ENCODE results near the gene OCA2.

Gene OCA2

DNA sequence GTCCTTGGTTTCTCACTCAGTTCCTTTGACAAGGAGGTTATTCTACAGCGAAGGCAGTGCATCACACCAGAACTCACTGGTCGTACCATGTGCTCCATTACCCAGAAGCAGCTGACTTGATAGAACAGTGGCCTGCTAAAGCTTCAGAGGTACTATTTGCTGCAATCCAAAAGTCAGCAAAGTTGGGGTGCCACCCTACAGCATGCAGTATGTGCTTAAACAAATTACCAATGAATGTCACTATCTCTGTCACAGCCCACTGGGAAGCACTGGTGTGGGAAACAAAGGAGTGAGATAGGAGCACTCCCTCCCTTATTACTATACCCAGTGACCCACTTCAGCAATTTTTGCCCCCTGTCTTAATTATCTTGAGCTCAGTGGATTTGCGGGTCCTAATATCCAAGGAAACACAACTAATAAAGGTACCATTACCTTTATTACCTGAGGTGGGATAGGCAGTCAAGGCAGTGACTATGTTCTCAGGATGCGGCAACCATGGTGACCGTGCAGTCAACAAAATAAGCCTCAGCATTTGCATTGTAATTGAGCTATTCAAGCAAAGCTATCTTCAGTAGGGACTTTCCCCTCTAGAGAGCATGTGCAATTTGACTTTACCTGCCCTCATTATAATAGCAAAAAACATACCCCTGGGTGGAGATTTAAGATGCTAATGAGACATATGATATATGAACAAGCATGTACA, 199.4 kb downstream of the OCA2 start:
- H3K9me3 Mint-ChIP-seq, result peaks cover 29% of the 10 kb centered on the region
- H3K4me3 Mint-ChIP-seq, result no peak overlapping the region
- no peaks in the 10 kb centered on the region for H3K27me3 Mint-ChIP-seq (ENCODE audit: low read depth)
- H3K4me1 Mint-ChIP-seq (ENCODE audit: low read depth), result no peaks in the 10 kb centered on the region
- no peaks in the 10 kb centered on the region for H3K36me3 Mint-ChIP-seq (ENCODE audit: low read depth)
- DNase-seq (ENCODE audit: low spot score), result no peak
- H3K27ac Mint-ChIP-seq, result no peak overlapping the region

DNA sequence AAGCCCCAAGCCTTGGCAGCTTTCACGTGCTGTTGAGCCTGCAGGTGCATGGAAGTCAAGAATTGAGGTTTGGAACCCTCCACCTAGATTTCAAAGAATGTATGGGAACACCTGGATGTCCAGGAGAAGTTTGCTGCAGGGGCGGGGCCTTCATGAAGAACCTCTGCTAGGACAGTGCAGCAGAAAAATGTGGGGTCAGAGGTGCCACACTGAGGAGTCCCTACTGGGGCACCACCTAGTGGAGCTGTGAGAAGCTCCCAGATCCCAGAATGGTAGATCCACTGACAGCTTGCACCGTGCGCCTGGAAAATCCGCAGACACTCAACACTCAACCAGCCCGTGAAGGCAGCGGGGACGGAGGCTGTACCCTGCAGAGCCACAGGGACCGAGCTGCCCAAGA, 201.6 kb downstream of the OCA2 start:
- no peak overlapping the region for H3K4me3 Mint-ChIP-seq
- no peaks in the 10 kb centered on the region for H3K27me3 Mint-ChIP-seq (ENCODE audit: low read depth)
- no peaks in the 10 kb centered on the region for H3K4me1 Mint-ChIP-seq (ENCODE audit: low read depth)
- no peak overlapping the region for H3K27ac Mint-ChIP-seq
- DNase-seq (ENCODE audit: low spot score), result no peak
- H3K9me3 Mint-ChIP-seq, result peaks cover 35% of the 10 kb centered on the region
- no peaks in the 10 kb centered on the region for H3K36me3 Mint-ChIP-seq (ENCODE audit: low read depth)

- Mint-ChIP-seq H3K4me3 (no peak overlapping the region), H3K36me3 (ENCODE audit: low read depth) (no peaks in the 10 kb centered on the region), H3K27me3 (ENCODE audit: low read depth) (no peaks in the 10 kb centered on the region), H3K4me1 (ENCODE audit: low read depth) (no peaks in the 10 kb centered on the region), H3K27ac (no peak overlapping the region), H3K9me3 (peaks cover 49% of the 10 kb centered on the region)
- no peak for DNase-seq (ENCODE audit: low spot score)
These were observed 204.5 kb downstream of the OCA2 start for GRCh38 chr15:27894645-27895044.

DNA sequence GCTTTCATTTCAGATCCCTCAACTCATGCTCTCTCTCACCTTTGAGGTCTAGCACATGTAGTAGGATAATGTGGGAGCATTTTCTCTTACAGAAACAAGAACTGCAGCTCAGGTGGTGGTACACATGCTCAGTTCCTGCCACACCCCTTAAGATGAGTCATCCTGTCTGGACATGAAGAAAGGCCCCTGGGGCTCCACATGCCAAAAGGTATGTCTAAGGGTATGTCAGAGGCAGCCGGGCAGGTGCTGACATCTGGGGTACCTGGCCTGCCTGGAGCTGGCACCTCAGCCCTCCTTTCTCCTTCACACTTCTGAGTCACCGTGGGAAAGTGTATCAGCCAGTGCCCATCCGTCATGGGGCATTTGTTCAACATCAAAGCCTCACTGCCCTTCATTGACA, 209.9 kb downstream of the OCA2 start:
- no peak overlapping the region for H3K4me3 Mint-ChIP-seq
- H3K27ac Mint-ChIP-seq, result no peak overlapping the region
- no peaks in the 10 kb centered on the region for H3K27me3 Mint-ChIP-seq (ENCODE audit: low read depth)
- DNase-seq (ENCODE audit: low spot score), result no peak
- no peaks in the 10 kb centered on the region for H3K36me3 Mint-ChIP-seq (ENCODE audit: low read depth)
- H3K4me1 Mint-ChIP-seq (ENCODE audit: low read depth), result no peaks in the 10 kb centered on the region
- H3K9me3 Mint-ChIP-seq, result peaks cover 66% of the 10 kb centered on the region

GRCh38 chr15:27885201-27885600, 213.9 kb downstream of the OCA2 start:
- peaks cover 60% of the 10 kb centered on the region for H3K9me3 Mint-ChIP-seq
- no peaks in the 10 kb centered on the region for H3K4me1 Mint-ChIP-seq (ENCODE audit: low read depth)
- H3K36me3 Mint-ChIP-seq (ENCODE audit: low read depth), result no peaks in the 10 kb centered on the region
- no peak overlapping the region for H3K4me3 Mint-ChIP-seq
- no peak for DNase-seq (ENCODE audit: low spot score)
- H3K27me3 Mint-ChIP-seq (ENCODE audit: low read depth), result no peaks in the 10 kb centered on the region
- H3K27ac Mint-ChIP-seq, result no peak overlapping the region

- DNase-seq (ENCODE audit: low spot score), result no peak
- Mint-ChIP-seq H3K36me3 (ENCODE audit: low read depth) (no peaks in the 10 kb centered on the region), H3K27me3 (ENCODE audit: low read depth) (no peaks in the 10 kb centered on the region), H3K4me1 (ENCODE audit: low read depth) (no peaks in the 10 kb centered on the region), H3K4me3 (no peak overlapping the region), H3K27ac (no peak overlapping the region), H3K9me3 (peaks cover 56% of the 10 kb centered on the region)
These were observed 214.4 kb downstream of the OCA2 start for GRCh38 chr15:27884726-27885125.

DNA sequence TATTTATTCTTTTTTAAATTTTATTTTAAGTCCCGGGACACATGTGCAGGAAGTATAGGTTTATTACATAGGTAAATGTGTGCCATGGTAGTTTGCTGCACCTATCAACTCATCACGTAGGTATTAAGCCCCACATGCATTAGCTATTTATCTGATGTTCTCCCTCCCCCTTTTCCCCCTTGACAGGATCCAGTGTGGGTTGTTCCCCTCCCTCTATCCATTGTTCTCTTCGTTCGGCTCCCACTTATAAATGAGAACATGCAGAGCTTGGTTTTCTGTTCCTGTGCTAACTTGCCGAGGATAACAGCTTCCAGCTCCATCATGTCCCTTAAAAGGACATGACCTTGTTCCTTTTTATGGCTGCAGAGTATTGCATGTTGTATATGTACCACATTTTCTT, 220.3 kb downstream of the OCA2 start:
- H3K36me3 Mint-ChIP-seq (ENCODE audit: low read depth), result no peaks in the 10 kb centered on the region
- H3K4me1 Mint-ChIP-seq (ENCODE audit: low read depth), result no peaks in the 10 kb centered on the region
- no peaks in the 10 kb centered on the region for H3K27me3 Mint-ChIP-seq (ENCODE audit: low read depth)
- no peak for DNase-seq (ENCODE audit: low spot score)
- no peak overlapping the region for H3K4me3 Mint-ChIP-seq
- peaks cover 16% of the 10 kb centered on the region for H3K9me3 Mint-ChIP-seq
- no peak overlapping the region for H3K27ac Mint-ChIP-seq

- no peaks in the 10 kb centered on the region for H3K27me3 Mint-ChIP-seq (ENCODE audit: low read depth)
- H3K9me3 Mint-ChIP-seq, result peaks cover 3% of the 10 kb centered on the region
- DNase-seq (ENCODE audit: low spot score), result no peak
- no peak overlapping the region for H3K4me3 Mint-ChIP-seq
- no peaks in the 10 kb centered on the region for H3K4me1 Mint-ChIP-seq (ENCODE audit: low read depth)
- H3K36me3 Mint-ChIP-seq (ENCODE audit: low read depth), result no peaks in the 10 kb centered on the region
- no peak overlapping the region for H3K27ac Mint-ChIP-seq
These were observed 225.3 kb downstream of the OCA2 start for GRCh38 chr15:27873828-27874227.

DNA sequence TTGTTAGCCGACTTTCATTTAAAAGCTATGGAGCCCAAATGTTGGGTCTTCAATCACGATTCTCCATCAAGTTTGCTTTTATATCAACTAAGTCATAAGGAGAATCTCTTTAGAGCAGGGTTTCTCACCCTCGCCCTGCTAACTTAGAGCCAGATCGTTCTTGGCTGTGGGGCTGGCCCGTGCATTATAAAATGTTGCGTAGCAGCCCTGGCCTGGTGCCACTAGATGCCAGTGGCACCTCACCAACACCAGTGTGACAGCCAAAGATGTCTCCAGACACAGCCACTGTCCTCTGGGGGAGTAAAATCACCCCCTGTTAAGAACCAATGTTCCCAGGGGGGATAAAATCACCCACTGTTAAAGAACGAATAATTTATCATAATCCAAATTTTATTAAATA, 226.1 kb downstream of the OCA2 start:
- no peaks in the 10 kb centered on the region for H3K27me3 Mint-ChIP-seq (ENCODE audit: low read depth)
- no peak overlapping the region for H3K4me3 Mint-ChIP-seq
- DNase-seq (ENCODE audit: low spot score), result no peak
- H3K27ac Mint-ChIP-seq, result no peak overlapping the region
- no peaks in the 10 kb centered on the region for H3K4me1 Mint-ChIP-seq (ENCODE audit: low read depth)
- H3K9me3 Mint-ChIP-seq, result peaks cover 3% of the 10 kb centered on the region
- H3K36me3 Mint-ChIP-seq (ENCODE audit: low read depth), result no peaks in the 10 kb centered on the region

GRCh38 chr15:27872355-27872754, 226.8 kb downstream of the OCA2 start:
- no peaks in the 10 kb centered on the region for H3K27me3 Mint-ChIP-seq (ENCODE audit: low read depth)
- H3K9me3 Mint-ChIP-seq, result peaks cover 3% of the 10 kb centered on the region
- no peaks in the 10 kb centered on the region for H3K36me3 Mint-ChIP-seq (ENCODE audit: low read depth)
- H3K4me1 Mint-ChIP-seq (ENCODE audit: low read depth), result no peaks in the 10 kb centered on the region
- no peak for DNase-seq (ENCODE audit: low spot score)
- H3K27ac Mint-ChIP-seq, result no peak overlapping the region
- H3K4me3 Mint-ChIP-seq, result no peak overlapping the region

DNA sequence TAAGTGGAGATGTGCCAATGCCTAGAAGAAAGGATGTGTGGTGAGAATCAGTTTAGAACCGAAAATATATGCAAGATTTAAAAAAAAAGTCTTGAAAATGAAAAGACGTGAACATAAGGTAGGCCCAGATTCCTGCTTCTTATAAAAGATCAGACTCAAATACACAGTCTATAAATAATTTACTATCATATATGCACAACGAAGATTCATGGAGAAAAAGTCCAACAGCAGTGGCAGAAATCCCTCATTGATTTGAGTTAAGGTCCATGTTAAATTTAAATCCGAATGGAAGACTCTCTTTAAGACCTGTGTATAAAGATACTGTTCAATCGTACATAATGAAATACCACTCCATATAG, 227.2 kb downstream of the OCA2 start:
- no peak overlapping the region for H3K27ac Mint-ChIP-seq
- no peaks in the 10 kb centered on the region for H3K27me3 Mint-ChIP-seq (ENCODE audit: low read depth)
- DNase-seq (ENCODE audit: low spot score), result no peak
- no peaks in the 10 kb centered on the region for H3K36me3 Mint-ChIP-seq (ENCODE audit: low read depth)
- no peaks in the 10 kb centered on the region for H3K4me1 Mint-ChIP-seq (ENCODE audit: low read depth)
- peaks cover 3% of the 10 kb centered on the region for H3K9me3 Mint-ChIP-seq
- H3K4me3 Mint-ChIP-seq, result no peak overlapping the region

DNA sequence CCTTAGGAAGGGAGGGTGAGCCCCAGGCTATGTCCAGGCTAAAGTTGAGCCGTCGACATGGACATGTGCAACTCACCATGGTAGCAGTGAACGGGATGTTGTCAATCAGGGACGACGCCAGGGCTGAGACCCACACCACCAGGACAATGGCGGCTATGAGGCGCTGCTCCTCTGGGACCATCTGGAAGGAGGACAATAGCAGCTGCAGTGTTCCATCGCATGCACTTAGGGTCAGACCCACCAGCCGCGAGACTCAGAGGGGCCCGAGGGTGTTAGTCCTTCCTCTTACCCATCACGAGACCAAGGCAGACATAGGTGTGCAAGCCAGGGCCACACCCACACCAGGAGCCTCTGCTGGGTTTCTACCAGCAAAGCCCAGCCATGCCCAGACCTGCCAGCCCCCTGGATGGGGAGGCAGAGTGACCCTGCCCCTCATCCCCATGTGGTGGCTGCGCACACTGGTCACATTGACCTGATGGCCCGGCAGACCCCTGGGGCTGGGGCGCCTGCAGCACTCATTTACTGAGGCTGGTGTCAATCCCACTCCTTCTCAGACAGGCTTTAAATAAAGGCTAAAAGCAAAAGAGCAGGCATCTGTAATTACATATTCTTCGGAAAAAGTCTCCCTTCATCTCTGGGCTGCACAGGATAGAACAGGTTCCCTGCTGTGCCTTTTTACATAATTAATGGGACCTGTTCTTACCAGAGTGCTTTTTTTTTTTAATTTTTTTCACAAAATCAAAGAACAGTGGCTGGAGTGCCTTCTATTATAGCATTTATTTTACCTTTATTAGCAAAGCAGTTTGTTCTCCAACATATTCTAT, 227.8 kb downstream of the OCA2 start:
- Mint-ChIP-seq H3K4me1 (ENCODE audit: low read depth) (no peaks in the 10 kb centered on the region), H3K36me3 (ENCODE audit: low read depth) (no peaks in the 10 kb centered on the region), H3K9me3 (peaks cover 3% of the 10 kb centered on the region), H3K27me3 (ENCODE audit: low read depth) (no peaks in the 10 kb centered on the region), H3K27ac (no peak overlapping the region), H3K4me3 (no peak overlapping the region)
- no peak for DNase-seq (ENCODE audit: low spot score)

- no peaks in the 10 kb centered on the region for H3K36me3 Mint-ChIP-seq (ENCODE audit: low read depth)
- H3K27ac Mint-ChIP-seq, result no peak overlapping the region
- DNase-seq (ENCODE audit: low spot score), result no peak
- H3K4me3 Mint-ChIP-seq, result no peak overlapping the region
- H3K9me3 Mint-ChIP-seq, result peaks cover 3% of the 10 kb centered on the region
- no peaks in the 10 kb centered on the region for H3K27me3 Mint-ChIP-seq (ENCODE audit: low read depth)
- H3K4me1 Mint-ChIP-seq (ENCODE audit: low read depth), result no peaks in the 10 kb centered on the region
These were observed 228.8 kb downstream of the OCA2 start for GRCh38 chr15:27870320-27870719.

DNA sequence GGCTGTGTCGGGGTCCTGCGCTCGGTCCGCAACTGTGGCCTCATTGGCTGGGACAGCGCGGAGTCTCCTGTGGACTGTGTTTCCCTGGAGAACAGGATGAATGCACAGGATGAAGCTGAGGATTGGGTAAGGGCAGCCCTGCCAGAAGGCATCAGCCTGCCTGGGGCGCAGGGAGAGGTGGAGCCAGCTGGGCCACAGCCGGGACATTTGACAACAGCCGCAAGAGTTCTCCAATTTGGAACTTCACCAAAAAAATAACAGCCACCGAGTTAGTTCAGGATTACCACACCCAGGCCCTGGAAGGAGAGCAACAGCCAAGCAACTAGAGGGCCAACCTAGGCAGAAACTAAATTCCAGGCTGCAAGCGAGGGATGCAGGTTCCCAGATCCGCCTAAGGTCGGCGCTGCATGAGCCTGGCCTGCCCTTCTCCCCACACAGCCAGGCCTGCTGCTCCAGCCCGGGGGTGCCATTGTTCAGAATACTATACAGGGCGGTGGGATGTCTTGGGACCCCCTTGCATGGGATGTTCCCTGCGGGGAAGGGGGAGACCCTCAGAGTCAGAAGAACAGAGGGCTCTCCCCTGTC, 229.3 kb downstream of the OCA2 start:
- H3K9me3 Mint-ChIP-seq, result peaks cover 4% of the 10 kb centered on the region
- no peaks in the 10 kb centered on the region for H3K27me3 Mint-ChIP-seq (ENCODE audit: low read depth)
- no peak overlapping the region for H3K4me3 Mint-ChIP-seq
- no peaks in the 10 kb centered on the region for H3K36me3 Mint-ChIP-seq (ENCODE audit: low read depth)
- no peaks in the 10 kb centered on the region for H3K4me1 Mint-ChIP-seq (ENCODE audit: low read depth)
- H3K27ac Mint-ChIP-seq, result no peak overlapping the region
- DNase-seq (ENCODE audit: low spot score), result no peak

Measured in T-helper 2 cell treated with Interferon-gamma antibody and Interleukin-4, amounts not matched to agents 5 μg/mL and 100 μg/mL, for 36 hours (primary cell).